Endometrial microvascular endothelial cells (primary cell): ENCODE data around the gene ZNF25. TPM values are rescaled to one million over a fixed set of nuclear protein-coding genes. Genes with fewer than 3 reads are reported as not detected.
"Not testable (repeated sequence)": the region's sequence is repeated elsewhere in the genome, so short reads cannot be mapped to it uniquely, and the experiment has no call there.

Experiments used
- in situ Hi-C: cut with HindIII; loops from 2 replicates; pipeline ENCODE4 v1.10.0; 2017; ENCODE audit warnings: low sequenced_read_pairs, low pct_unique_long_range_greater_than_20kb; ENCODE audit errors: inconsistent ontology term
- total RNA-seq: library from RNA; depleted of rRNA; stranded (reverse); fragments of >200 nt; gene quantifications from one replicate; pipeline ENCODE4 v1.2.3, GENCODE V29; 2015; ENCODE audit errors: inconsistent ontology term

ZNF25 gene
- 6.3 TPM for total RNA-seq

- in situ Hi-C loops = no loop called here
Observed at GRCh38 chr10:37976091-37976879, at the start of gene ZNF25. TSS of gene ZNF25 (minus strand) at chr10:37976647. CDS start at chr10:37971722, 4,925 bp downstream.

GRCh38 chr10:38025283-38025682 lies 48.8 kb upstream of the ZNF25 start:
- in situ Hi-C loops = no loop called here

GRCh38 chr10:38019124-38019523 lies 42.7 kb upstream of the ZNF25 start:
- in situ Hi-C loops = not testable (repeated sequence)

GRCh38 chr10:38016354-38016753 lies 39.9 kb upstream of the ZNF25 start:
- in situ Hi-C loops = no loop called here

GRCh38 chr10:38010119-38010903 lies 33.9 kb upstream of the ZNF25 start, which contains the start of gene ZNF33A:
TSS of gene ZNF33A (plus strand) at chr10:38010675. CDS start at chr10:38012342, 1,667 bp downstream.
- in situ Hi-C loops = no loop called here

- in situ Hi-C loops = no loop called here
Observed at GRCh38 chr10:38007991-38008390, 31.5 kb upstream of the ZNF25 start.

GRCh38 chr10:38007551-38007950 lies 31.1 kb upstream of the ZNF25 start:
- in situ Hi-C loops = no loop called here

- in situ Hi-C loops = no loop called here
Observed at GRCh38 chr10:38003588-38003987, 27.1 kb upstream of the ZNF25 start.

- in situ Hi-C loops = no loop called here
Observed at GRCh38 chr10:38003026-38003425, 26.6 kb upstream of the ZNF25 start.

- in situ Hi-C loops = not testable (repeated sequence)
Observed at GRCh38 chr10:38000474-38000873, 24.0 kb upstream of the ZNF25 start.

GRCh38 chr10:37998920-37999319 lies 22.5 kb upstream of the ZNF25 start:
- in situ Hi-C loops = not testable (repeated sequence)

- in situ Hi-C loops = no loop called here
Observed at GRCh38 chr10:37992083-37992482, 15.6 kb upstream of the ZNF25 start.

- in situ Hi-C loops = no loop called here
Observed at GRCh38 chr10:37991655-37992054, 15.2 kb upstream of the ZNF25 start.

- in situ Hi-C loops = no loop called here
Observed at GRCh38 chr10:37976880-37977203, 395 bp upstream of the ZNF25 start.

GRCh38 chr10:37975401-37975991 lies 951 bp downstream of the ZNF25 start:
- in situ Hi-C loops = no loop called here

- in situ Hi-C loops = no loop called here
Observed at GRCh38 chr10:37972396-37972795, 4.1 kb downstream of the ZNF25 start.

- in situ Hi-C loops = no loop called here
Observed at GRCh38 chr10:37965006-37965405, 11.4 kb downstream of the ZNF25 start.

GRCh38 chr10:37960591-37961137 lies 15.8 kb downstream of the ZNF25 start:
- in situ Hi-C loops = no loop called here

- in situ Hi-C loops = no loop called here
Observed at GRCh38 chr10:37957841-37958240, 18.6 kb downstream of the ZNF25 start.
